Measurements from ENCODE around the gene RBFOX2. TPM values are rescaled to one million over a fixed set of nuclear protein-coding genes. Genes with fewer than 3 reads are reported as not detected.
"Not testable (repeated sequence)": the region's sequence is repeated elsewhere in the genome, so short reads cannot be mapped to it uniquely, and the experiment has no call there.

The RBFOX2 gene
- polyA plus RNA-seq, 1 experiment: 222 TPM

- no peak for TF ChIP-seq CTCF (IDR thresholded peaks at IDR 0.05; ENCODE audit: insufficient read depth, low read depth, low read length)
- no peak overlapping the region for H3K4me3 ChIP-seq (ENCODE audit: low read depth, low read length)
- no peak for DNase-seq (ENCODE audit: low read depth)
- H3K36me3 ChIP-seq (ENCODE audit: control insufficient read depth, insufficient read depth, low read length): no peaks in the 10 kb centered on the region; the same call in 1 of the 2 replicates
- no peaks in the 10 kb centered on the region for H3K27me3 ChIP-seq (ENCODE audit: control insufficient read depth, insufficient read depth, low read length)
- POLR2A ChIA-PET: no interaction called here
- CTCF ChIA-PET: interaction anchor here (0.8 kb wide), 1 partner anchor 9 kb away, joined by 3 read pairs; no protein-coding TSS in a partner anchor
Measured at GRCh38 chr22:35799150-35799549, 229.5 kb downstream of the RBFOX2 start.

GRCh38 chr22:35797411-35797810 lies 231.2 kb downstream of the RBFOX2 start:
- Histone ChIP-seq H3K27me3 (ENCODE audit: control insufficient read depth, insufficient read depth, low read length) (no peaks in the 10 kb centered on the region), H3K36me3 (ENCODE audit: control insufficient read depth, insufficient read depth, low read length) (no peaks in the 10 kb centered on the region; the same call in 1 of the 2 replicates), H3K4me3 (ENCODE audit: low read depth, low read length) (no peak overlapping the region)
- ChIA-PET POLR2A (no interaction called here), CTCF (no interaction called here)
- no peak for DNase-seq (ENCODE audit: low read depth)
- no peak for TF ChIP-seq CTCF (IDR thresholded peaks at IDR 0.05; ENCODE audit: insufficient read depth, low read depth, low read length)

- CTCF ChIA-PET: no interaction called here
- no peak for TF ChIP-seq CTCF (IDR thresholded peaks at IDR 0.05; ENCODE audit: insufficient read depth, low read depth, low read length)
- no peak overlapping the region for H3K4me3 ChIP-seq (ENCODE audit: low read depth, low read length)
- POLR2A ChIA-PET: interaction anchor here (0.6 kb wide), 2 partner anchors 21 to 255 kb away, joined by 10 to 13 read pairs; no protein-coding TSS in a partner anchor
- DNase-seq (ENCODE audit: low read depth): no peak
- no peaks in the 10 kb centered on the region for H3K27me3 ChIP-seq (ENCODE audit: control insufficient read depth, insufficient read depth, low read length)
- no peaks in the 10 kb centered on the region; the same call in 1 of the 2 replicates for H3K36me3 ChIP-seq (ENCODE audit: control insufficient read depth, insufficient read depth, low read length)
Measured at GRCh38 chr22:35795476-35795875, 233.1 kb downstream of the RBFOX2 start.

GRCh38 chr22:35792506-35792905 lies 236.1 kb downstream of the RBFOX2 start:
- no peak for DNase-seq (ENCODE audit: low read depth)
- H3K36me3 ChIP-seq (ENCODE audit: control insufficient read depth, insufficient read depth, low read length): no peaks in the 10 kb centered on the region
- no peak for TF ChIP-seq CTCF (IDR thresholded peaks at IDR 0.05; ENCODE audit: insufficient read depth, low read depth, low read length)
- ChIA-PET POLR2A (interaction anchor here (0.6 kb wide), 1 partner anchor 418 kb away, joined by 3 read pairs; no protein-coding TSS in a partner anchor), CTCF (interaction anchor here (1.2 kb wide), 1 partner anchor 18 kb away, joined by 4 read pairs; no protein-coding TSS in a partner anchor)
- no peak overlapping the region for H3K4me3 ChIP-seq (ENCODE audit: low read depth, low read length)
- no peaks in the 10 kb centered on the region for H3K27me3 ChIP-seq (ENCODE audit: control insufficient read depth, insufficient read depth, low read length)

GRCh38 chr22:35791788-35792187 lies 236.8 kb downstream of the RBFOX2 start:
- CTCF ChIA-PET: interaction anchor here (1.1 to 1.2 kb wide), 2 partner anchors 9 to 17 kb away, joined by 3 read pairs; no protein-coding TSS in a partner anchor
- POLR2A ChIA-PET; H3K27me3 ChIP-seq (ENCODE audit: control insufficient read depth, insufficient read depth, low read length): not testable (repeated sequence)

More at GRCh38 chr22:35791788-35792187, 236.8 kb downstream of the RBFOX2 start:
- DNase-seq (ENCODE audit: low read depth); H3K4me3 ChIP-seq (ENCODE audit: low read depth, low read length); H3K36me3 ChIP-seq (ENCODE audit: control insufficient read depth, insufficient read depth, low read length): not testable (repeated sequence)
